HG03196 (cell line): Measurements from ENCODE around the gene RANBP3.

Experiments used
- ATAC-seq: cut with Tn5 transposase; IDR thresholded peaks from one replicate; pipeline ENCODE4 v1.9.1; 2021; ENCODE audit not compliant: unreplicated experiment

The RANBP3 gene

DNA sequence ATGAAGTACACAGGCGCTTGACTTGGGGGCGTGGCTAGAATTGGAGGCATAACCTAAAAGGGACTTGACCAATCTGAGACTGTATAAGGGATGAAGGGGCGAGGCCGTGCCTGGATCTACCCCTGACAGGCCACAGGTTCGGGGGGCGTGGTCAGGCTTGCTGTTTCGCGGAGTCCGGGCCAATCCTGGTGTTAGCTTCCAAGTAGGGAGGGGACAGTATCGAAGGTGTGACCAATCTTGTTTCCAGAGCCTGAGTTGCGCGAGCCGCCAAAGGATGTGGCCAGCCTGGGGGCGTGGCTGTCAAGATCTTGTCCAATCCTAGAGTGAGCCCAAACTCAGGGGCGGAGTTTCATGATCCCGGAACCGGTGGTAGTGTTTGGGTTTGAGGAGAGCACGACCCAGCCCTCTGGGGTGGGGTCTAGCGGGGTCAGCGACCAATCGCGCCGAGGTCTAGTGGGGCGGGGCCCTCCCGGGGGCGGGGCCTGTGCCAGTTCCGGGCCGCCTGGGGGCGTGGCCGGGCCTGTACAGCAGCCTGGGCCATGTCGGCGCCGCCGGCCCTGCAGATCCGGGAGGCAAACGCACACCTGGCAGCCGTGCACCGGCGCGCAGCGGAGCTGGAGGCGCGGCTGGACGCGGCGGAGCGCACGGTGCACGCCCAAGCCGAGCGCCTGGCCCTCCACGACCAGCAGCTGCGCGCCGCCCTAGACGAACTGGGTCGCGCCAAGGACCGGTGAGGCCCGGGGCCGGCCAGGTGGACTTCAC is 73.4 kb downstream of the RANBP3 start, which contains the start of gene VMAC:
VMAC (plus strand) TSS at position 521 of the 762 bp plus-strand sequence; CDS start at position 540, 19 bp downstream.
- ATAC-seq, result peak; percentile 77

GRCh38 chr19:5903624-5904351 is 74.2 kb downstream of the RANBP3 start, which contains the start of gene NDUFA11:
TSS of gene NDUFA11 (minus strand) at chr19:5903790. CDS start at chr19:5903708, 82 bp downstream.
- peak; percentile 26 for ATAC-seq

GRCh38 chr19:5903056-5903623 is 74.8 kb downstream of the RANBP3 start:
- ATAC-seq, result no peak

- no peak for ATAC-seq
Observed at GRCh38 chr19:5900976-5901375, 77.0 kb downstream of the RANBP3 start.

DNA sequence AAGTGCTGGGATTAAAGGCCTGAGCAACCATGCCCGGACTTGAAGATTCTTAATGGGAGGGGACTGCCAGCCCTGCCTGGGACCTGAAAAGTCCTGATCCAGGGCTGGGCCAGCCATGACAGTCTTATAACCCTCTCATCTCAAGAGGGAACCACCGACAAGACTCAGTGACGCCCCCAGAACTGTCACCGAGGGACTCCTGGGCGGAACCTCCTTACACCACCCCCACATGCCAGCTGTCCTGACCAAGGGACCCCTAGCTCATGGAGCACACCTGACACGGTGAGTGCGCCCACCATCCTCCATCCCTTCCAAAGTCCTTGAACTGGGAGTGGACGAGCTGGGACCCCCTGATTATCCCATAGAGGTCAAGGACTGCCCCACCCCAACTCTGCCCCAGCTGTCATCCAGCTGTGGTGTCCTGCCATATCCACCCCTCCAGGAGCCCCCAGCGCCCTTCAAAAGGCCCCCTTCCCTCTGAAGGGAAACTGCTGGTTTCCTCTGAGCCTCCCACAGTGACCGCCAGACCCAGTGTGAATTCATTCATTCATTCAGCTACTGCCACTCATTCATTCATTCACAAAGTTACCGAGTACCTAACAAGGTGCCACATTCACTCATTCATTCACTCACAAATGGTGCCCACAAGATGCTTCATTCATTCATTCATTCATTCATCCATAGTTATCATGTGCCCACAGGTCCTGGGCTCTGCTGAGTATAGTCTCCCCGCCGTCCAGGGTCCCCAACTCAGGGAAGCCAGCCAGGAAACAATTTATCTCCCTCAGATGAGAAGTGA is 78.0 kb downstream of the RANBP3 start:
- ATAC-seq, result no peak

DNA sequence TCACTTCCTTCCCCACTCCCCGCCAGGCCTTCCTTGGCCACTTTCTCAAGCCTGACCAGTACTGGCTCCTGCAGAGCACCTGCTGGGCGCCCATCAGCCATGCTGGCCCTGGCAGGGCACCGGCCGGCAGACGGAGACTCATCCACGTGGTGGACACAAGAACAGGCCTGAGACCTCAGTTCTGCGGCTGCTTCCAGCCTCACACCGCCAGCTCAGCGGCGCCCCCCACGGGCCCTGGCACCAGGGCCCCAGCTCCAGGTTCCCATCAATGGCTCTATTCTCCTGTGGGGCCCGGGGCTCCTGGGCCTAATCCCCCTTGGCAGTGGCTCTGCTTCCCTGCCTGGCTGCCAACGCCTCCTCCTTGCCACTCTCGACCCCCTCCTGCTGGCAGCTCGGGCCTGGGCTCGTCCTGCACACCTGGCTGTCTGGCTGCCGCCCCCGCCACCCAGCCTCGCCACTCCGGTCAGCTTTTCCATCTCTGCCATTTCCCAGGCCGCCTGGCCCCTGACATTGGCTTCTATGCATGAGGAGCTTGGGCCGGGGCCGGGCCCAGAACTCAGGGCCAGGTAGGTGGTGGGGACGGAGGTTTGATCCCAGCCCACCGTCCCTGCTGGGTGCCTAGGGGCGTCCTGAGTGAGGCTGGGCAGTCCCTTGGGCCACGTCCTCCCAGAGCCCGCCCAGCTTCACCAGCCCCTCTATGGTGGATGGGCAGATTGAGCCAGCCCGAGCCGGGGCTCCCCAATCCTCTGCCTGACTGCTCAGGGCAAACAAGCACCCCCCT is 80.6 kb downstream of the RANBP3 start:
- no peak for ATAC-seq

DNA sequence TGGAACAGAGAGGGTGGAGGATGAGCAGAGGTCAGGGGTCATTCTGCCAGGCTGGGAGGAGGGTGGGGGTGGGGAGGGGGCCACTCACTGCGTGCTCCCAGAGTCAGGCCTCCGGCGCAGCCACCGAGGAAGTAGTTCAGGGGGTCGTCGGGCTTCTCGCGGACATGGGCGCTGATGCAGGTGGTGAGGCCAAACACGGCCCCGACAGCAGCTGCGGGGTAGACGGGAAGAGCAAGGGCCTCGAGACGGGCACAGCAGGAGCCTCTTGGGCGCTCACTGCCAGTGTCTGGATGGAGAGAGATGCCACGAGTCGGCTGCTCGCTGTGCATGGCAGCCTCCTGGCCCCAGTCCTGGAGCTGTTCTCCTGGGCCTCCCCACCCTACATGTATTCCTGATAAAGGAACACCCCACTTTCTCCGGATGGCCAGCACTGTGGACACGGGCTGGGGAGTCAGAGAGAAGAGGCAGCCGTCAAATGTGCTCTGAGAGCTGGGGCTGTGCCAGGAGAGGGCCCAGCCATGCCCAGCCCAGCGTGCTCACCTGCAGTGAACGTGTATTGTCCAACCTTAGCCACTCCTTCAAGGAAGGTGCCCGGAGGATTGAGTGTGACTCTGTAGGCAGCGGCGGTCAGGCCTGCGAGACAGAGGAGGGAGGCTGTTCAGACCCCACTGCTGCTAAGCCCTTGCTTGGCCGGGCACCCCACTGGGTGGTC is 81.4 kb downstream of the RANBP3 start:
- ATAC-seq, result no peak

DNA sequence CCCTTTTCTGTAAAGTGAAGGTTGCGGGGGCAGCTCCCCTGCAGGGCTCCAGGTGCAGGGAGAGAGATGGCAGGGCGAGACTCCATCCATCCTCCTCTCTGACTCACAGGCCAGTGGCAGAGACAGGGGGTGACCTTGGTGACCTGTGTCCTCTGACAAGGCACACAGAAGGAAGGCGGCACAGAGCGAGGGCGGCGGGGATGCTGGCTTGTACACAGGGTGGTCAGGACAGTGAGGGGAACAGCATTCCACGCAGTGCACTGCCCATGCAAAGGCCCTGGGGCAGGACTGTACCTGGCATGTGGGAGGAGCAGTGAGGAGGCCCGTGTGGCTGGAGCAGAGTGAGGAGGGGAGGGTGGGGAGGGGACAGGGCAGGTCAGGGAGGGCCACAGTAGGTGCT is 82.0 kb downstream of the RANBP3 start:
- no peak for ATAC-seq

DNA sequence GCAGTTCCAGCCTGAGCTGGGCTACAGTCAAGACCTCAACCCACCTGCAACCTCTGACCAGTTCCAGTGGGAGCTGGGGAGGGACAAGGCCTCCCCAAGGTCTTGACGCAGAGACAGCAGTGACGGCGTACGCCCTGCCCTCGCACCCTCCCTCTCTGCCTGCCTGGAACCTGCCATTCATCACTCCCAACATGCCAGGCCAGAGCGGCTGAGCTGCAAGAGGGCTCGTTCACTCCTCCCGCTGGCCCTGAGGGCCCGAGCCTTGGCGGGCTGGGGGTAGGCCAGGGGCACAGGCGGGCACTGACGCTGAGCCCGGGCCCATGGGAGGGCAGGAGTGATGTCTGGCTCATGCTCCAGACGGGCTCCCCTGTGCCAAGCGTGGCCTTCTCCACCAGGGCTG is 82.5 kb downstream of the RANBP3 start:
- no peak for ATAC-seq

DNA sequence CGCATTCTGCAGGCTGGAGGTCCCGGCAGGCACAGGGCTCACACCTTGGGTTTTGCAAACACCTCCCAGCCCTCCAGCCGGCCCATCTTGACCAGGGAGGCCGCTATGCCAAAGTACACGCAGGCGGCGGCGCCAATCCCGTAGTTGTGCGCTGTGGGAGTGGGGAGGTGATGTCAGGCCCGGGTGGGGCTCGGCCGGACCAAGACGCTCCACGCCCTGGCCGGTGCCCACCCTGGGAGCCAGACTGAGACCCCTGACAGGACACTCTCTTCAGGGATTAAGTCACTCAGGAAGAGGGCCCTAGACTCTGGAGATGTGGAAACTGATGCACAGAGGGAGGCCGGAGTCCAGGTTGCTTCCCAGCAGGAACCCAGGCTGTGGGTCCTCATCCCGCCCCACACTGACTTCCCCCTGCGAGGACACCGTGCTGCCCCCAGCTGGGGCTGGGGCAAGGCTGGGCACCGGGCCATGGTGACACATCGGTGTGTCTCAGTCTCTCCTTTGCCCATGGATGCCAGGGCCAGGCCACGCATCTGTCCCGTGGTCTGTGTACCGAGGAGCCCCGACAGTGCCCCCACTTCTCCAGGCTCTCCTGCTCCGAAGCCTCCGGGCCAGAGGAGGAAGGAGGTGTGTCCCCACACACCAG is 83.1 kb downstream of the RANBP3 start:
- no peak for ATAC-seq

GRCh38 chr19:5893907-5894703 is 83.8 kb downstream of the RANBP3 start:
- ATAC-seq, result no peak

DNA sequence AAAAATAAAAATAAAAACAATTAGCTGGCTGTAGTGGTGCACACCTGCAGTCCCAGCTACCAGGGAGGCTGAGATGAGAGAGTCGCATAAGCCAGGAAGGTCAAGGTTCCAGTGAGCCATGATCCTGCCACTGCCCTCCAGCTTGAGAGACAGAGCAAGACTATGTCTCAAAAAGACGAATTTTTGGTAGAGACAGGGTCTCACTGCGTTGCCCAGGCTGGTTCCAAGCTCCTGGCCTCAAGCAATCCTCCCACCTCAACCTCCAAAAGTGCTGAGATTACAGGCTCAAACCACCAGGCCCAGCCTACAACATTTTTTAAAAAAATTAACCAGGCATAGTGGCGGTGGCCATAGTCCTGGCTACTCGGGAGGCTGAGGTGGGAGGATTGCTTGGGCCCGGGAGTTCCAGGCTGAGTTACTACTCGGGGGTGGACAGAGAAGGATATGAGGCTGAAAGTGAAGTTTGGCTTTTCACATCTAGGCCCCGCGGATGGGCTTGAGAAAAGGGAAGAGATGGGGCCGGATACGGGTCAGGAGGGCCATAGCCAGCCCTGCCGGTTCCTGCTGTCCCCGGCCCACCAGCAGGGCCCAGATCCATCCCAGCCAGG is 84.5 kb downstream of the RANBP3 start:
- ATAC-seq, result no peak

DNA sequence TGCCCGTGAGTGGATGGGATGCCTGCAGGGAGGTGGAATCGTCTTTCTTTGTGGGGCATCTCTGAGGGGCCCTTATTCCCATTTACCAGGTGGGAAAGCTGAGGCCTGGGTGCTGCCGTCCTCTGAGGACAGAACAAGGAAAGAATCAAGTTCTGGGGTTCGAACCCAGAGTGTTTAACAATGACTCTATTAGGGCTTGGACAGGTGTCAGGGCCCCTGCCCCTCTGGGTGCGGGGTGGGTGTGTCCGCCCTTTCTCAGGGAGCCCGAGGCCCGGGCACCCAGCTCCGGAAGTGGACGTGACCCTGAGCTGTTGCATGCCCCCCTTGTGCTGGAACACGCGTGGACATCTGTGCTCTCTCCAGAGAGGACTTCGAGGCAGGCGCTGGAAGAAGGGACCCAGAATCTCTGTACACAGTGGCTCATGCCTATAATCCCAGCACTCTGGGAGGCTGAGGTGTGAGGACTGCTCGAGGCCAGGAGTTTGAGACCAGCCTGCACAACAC is 85.1 kb downstream of the RANBP3 start:
- ATAC-seq, result no peak

DNA sequence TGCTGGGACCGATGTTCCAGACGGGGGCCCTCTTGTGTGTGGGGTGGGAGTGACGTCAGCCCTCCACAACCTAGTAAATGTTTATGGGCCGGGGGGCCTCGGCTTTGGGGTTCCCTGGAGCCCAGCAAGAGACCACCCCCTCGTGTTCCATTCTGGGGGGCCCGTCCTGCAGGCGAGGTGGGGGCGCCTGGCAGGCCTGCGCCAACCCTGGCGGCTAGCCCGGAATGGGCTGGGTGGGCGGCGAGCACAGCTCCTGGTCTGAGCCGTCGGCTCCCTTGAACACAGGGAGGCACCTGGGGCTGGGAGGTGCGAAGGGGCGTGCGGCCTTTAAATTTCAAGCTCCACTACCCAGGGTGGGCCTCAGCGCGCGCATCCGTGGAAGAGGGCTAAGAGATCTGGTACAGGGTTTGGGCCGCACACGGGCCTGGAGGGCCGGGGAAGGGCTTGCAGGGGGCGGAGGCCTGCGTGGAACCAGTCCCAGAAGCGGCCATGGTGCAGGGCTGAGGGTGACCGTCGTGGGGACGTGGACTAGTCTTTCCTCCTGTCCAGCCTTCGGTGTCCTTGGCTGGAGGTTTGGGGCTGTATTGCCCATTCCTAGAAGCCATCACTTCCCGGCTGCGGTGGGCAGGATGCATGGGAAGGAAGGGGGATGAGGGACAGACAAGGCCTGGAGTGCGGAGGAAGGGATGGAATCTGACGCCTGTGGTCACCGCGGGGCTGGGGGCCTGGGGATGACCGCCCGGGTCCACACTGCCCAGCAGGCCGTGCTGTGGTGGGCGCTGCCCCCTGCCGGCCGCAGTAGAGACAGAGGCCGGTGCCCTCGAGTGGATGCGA is 85.8 kb downstream of the RANBP3 start:
- ATAC-seq, result no peak

DNA sequence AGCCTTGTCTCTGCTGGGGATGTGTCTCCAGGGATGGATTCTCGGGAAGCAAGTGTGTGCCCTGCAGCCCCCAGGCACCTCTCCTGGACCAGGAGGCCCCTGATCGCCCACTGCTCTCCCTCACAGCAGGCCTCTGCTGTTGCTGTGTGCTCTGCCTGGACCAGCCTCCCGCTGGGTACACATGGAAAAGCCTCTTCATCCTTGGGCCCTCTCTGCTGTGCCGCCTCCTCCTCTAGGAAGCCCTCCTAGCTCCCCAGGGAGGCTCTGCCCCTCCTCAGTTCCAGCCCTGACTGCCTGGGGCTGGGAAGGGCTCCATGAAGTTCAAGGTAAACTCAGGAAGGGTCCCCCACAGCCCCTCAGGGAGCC is 86.4 kb downstream of the RANBP3 start:
- no peak for ATAC-seq

- ATAC-seq, result no peak
Observed at GRCh38 chr19:5890099-5890498, 87.8 kb downstream of the RANBP3 start.
